ENCODE results near the gene TOP2A. TPM values are rescaled to one million over a fixed set of nuclear protein-coding genes. Genes with fewer than 3 reads are reported as not detected.

The TOP2A gene
- total RNA-seq, 1 donor from 2014 or later: 3.3 TPM

GRCh38 chr17:40352237-40352778, 65.4 kb downstream of the TOP2A start:
- Histone ChIP-seq H3K36me3 (peaks cover 77% of the 10 kb centered on the region), H3K9me3 (no peaks in the 10 kb centered on the region), H3K27me3 (no peaks in the 10 kb centered on the region), H3K4me3 (no peak overlapping the region), H3K27ac (peak overlapping the region; percentile 24), H3K4me1 (peaks cover 51% of the 10 kb centered on the region)
- DNase-seq: no peak
- no peak for TF ChIP-seq CTCF (IDR thresholded peaks at IDR 0.05)
- intact Hi-C loops (cut with DNase I): no loop called here
- ATAC-seq: no peak

- no peaks in the 10 kb centered on the region for H3K27me3 ChIP-seq
- DNase-seq: no peak
- H3K4me1 ChIP-seq: peaks cover 58% of the 10 kb centered on the region
- ATAC-seq: no peak
- H3K27ac ChIP-seq: peak overlapping the region; percentile 24
- no peaks in the 10 kb centered on the region for H3K9me3 ChIP-seq
- peaks cover 73% of the 10 kb centered on the region for H3K36me3 ChIP-seq
- no peak overlapping the region for H3K4me3 ChIP-seq
- intact Hi-C loops (cut with DNase I): no loop called here
- TF ChIP-seq CTCF (IDR thresholded peaks at IDR 0.05): no peak
Observed at GRCh38 chr17:40351359-40352236, 66.1 kb downstream of the TOP2A start.

- intact Hi-C loops (cut with DNase I): no loop called here
- ATAC-seq (no peak), DNase-seq (no peak)
- no peak for TF ChIP-seq CTCF (IDR thresholded peaks at IDR 0.05)
- Histone ChIP-seq H3K27ac (no peak overlapping the region), H3K36me3 (peaks cover 65% of the 10 kb centered on the region), H3K4me3 (no peak overlapping the region), H3K4me1 (peaks cover 65% of the 10 kb centered on the region), H3K27me3 (no peaks in the 10 kb centered on the region), H3K9me3 (no peaks in the 10 kb centered on the region)
Observed at GRCh38 chr17:40350689-40351358, 66.9 kb downstream of the TOP2A start.

- DNase-seq: peak; percentile 74
- ATAC-seq: no peak
Observed at GRCh38 chr17:40349895-40350688, 67.6 kb downstream of the TOP2A start.

More at GRCh38 chr17:40349895-40350688, 67.6 kb downstream of the TOP2A start:
- intact Hi-C loops (cut with DNase I): no loop called here
- Histone ChIP-seq H3K4me1 (peaks cover 65% of the 10 kb centered on the region), H3K9me3 (no peaks in the 10 kb centered on the region), H3K27me3 (no peaks in the 10 kb centered on the region), H3K27ac (peak overlapping the region; percentile 40), H3K36me3 (peaks cover 58% of the 10 kb centered on the region), H3K4me3 (no peak overlapping the region)
- TF ChIP-seq CTCF (IDR thresholded peaks at IDR 0.05): no peak
